ENCODE measurements around the gene RUFY1.
A peak's percentile ranks its signal among the peaks of the same experiment; 100 is the strongest.
"Not testable (repeated sequence)": the region's sequence is repeated elsewhere in the genome, so short reads cannot be mapped to it uniquely, and the experiment has no call there.

Gene RUFY1, protein sequence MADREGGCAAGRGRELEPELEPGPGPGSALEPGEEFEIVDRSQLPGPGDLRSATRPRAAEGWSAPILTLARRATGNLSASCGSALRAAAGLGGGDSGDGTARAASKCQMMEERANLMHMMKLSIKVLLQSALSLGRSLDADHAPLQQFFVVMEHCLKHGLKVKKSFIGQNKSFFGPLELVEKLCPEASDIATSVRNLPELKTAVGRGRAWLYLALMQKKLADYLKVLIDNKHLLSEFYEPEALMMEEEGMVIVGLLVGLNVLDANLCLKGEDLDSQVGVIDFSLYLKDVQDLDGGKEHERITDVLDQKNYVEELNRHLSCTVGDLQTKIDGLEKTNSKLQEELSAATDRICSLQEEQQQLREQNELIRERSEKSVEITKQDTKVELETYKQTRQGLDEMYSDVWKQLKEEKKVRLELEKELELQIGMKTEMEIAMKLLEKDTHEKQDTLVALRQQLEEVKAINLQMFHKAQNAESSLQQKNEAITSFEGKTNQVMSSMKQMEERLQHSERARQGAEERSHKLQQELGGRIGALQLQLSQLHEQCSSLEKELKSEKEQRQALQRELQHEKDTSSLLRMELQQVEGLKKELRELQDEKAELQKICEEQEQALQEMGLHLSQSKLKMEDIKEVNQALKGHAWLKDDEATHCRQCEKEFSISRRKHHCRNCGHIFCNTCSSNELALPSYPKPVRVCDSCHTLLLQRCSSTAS

DNA sequence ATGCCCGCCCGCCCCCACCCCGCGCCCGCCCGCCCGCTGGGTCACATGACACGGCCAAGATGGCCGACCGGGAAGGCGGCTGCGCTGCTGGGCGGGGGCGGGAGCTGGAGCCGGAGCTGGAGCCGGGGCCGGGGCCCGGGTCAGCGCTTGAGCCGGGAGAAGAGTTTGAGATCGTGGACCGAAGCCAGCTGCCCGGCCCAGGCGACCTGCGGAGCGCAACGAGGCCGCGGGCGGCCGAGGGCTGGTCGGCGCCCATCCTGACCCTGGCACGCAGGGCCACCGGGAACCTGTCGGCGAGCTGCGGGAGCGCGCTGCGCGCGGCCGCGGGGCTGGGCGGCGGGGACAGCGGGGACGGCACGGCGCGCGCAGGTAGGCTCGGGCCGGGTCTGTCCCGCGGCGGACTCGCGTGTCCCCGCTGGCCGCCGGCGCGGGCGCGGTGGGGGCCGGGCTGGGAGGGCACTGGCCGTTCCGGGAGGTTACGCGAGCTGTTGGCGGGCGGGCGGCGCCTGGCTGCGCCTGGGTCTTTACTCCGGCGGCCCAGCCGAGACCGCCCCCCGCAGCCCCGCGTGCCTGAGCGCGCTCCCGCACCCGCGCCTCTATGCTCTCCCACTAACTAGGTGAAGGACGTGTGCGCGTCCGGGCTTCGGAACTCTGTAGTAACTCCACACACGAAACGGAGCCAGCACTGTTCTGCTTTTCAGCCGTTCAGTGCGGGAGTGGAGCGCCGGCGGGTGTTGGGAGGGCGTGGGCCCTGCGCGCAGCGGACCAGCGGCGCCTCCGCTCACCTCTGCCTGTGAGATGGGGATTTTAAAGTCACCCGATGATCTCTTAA lies at the start of gene RUFY1:
Gene RUFY1, plus strand, starts transcription at position 44 of the 832 bp plus-strand sequence. Its CDS starts 16 bp downstream, at position 60.
- CTCF ChIA-PET = interaction anchor here (1.9 kb wide), 1 partner anchor 9 kb away, joined by 8 read pairs; no protein-coding TSS in a partner anchor
- no peak for DNase-seq (ENCODE audit: low read depth, low spot score)
- TF ChIP-seq, protein P1, sequence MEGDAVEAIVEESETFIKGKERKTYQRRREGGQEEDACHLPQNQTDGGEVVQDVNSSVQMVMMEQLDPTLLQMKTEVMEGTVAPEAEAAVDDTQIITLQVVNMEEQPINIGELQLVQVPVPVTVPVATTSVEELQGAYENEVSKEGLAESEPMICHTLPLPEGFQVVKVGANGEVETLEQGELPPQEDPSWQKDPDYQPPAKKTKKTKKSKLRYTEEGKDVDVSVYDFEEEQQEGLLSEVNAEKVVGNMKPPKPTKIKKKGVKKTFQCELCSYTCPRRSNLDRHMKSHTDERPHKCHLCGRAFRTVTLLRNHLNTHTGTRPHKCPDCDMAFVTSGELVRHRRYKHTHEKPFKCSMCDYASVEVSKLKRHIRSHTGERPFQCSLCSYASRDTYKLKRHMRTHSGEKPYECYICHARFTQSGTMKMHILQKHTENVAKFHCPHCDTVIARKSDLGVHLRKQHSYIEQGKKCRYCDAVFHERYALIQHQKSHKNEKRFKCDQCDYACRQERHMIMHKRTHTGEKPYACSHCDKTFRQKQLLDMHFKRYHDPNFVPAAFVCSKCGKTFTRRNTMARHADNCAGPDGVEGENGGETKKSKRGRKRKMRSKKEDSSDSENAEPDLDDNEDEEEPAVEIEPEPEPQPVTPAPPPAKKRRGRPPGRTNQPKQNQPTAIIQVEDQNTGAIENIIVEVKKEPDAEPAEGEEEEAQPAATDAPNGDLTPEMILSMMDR (IDR thresholded peaks at IDR 0.05; ENCODE audit: insufficient read depth, low read length, missing control alignments) = no peak
- peak within 1 kb of the TSS; percentile 78 for H3K4me3 ChIP-seq (ENCODE audit: low read depth, low read length)
- POLR2A ChIA-PET = interaction anchor here (0.5 to 1.4 kb wide), 5 partner anchors 8 to 691 kb away, joined by 3 to 14 read pairs (median 3); partner anchors contain the start of genes HNRNPH1 and ZNF354B

DNA sequence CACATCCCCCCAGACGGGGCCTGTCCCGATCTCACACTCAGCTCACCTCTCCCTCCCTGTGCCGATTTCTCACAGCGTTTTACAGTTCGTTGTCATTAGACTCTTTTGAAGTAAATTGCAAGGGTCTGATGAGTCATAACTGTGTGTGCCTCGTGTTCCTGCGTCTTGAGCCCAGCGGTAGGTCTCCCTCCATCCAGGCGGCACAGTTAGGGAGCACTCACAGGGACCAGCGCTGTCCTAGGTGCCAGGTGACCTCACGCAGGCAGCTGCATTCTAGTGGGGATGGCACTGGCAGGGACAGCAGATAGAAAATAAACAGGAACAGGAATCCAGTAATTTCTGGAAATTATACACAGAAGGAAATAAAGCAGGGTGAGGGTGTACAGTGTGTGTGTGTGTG lies 48.4 kb upstream of the RUFY1 start:
- POLR2A ChIA-PET; DNase-seq (ENCODE audit: low read depth, low spot score); CTCF ChIA-PET; H3K4me3 ChIP-seq (ENCODE audit: low read depth, low read length): not testable (repeated sequence)

DNA sequence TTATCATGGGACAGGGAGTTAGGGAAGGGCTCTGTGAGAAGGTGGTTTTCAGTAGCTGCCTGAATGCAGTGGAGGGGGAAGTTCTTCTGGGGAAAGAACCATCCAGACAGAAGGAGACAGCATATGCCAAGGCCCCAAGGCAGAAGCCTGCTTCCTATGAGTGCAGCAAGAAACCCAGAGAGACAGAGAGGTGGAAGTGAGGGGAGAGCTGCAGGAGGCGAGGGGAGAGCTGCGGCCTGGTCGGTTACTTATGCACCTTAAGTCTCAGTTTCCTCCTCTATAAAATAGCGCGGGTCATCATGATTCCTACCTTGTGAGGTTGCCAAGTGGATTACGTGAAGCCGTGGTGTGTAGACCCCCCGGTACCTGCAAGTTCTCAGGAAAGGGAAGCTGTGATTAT lies 47.9 kb upstream of the RUFY1 start:
- CTCF ChIA-PET; H3K4me3 ChIP-seq (ENCODE audit: low read depth, low read length); POLR2A ChIA-PET; DNase-seq (ENCODE audit: low read depth, low spot score): not testable (repeated sequence)

DNA sequence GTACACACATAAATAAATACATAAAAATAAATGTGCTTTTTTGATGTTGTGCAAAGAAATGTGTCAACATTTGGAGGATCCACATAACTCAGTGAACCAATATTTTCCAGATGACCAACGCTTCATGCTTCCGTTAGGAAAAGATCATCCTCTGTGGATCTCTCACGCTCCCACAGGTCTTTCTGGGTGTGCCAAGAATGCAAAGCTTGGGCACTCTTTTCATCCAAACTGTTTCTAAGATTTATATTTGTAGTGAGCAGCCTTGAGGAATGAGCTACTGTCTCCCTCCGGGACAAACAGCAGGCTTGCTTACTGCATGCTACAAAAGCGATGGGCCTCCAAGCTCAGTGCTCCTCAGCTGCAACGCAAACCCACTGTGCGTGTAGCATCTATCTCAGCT lies 46.2 kb upstream of the RUFY1 start:
- TF ChIP-seq, protein P1 (IDR thresholded peaks at IDR 0.05; ENCODE audit: insufficient read depth, low read length, missing control alignments) = no peak
- CTCF ChIA-PET = interaction anchor here (0.9 to 1.2 kb wide), 3 partner anchors 10 to 338 kb away, joined by 3 read pairs; no protein-coding TSS in a partner anchor
- no peak for DNase-seq (ENCODE audit: low read depth, low spot score)
- POLR2A ChIA-PET = no interaction called here
- H3K4me3 ChIP-seq (ENCODE audit: low read depth, low read length) = no peak overlapping the region

DNA sequence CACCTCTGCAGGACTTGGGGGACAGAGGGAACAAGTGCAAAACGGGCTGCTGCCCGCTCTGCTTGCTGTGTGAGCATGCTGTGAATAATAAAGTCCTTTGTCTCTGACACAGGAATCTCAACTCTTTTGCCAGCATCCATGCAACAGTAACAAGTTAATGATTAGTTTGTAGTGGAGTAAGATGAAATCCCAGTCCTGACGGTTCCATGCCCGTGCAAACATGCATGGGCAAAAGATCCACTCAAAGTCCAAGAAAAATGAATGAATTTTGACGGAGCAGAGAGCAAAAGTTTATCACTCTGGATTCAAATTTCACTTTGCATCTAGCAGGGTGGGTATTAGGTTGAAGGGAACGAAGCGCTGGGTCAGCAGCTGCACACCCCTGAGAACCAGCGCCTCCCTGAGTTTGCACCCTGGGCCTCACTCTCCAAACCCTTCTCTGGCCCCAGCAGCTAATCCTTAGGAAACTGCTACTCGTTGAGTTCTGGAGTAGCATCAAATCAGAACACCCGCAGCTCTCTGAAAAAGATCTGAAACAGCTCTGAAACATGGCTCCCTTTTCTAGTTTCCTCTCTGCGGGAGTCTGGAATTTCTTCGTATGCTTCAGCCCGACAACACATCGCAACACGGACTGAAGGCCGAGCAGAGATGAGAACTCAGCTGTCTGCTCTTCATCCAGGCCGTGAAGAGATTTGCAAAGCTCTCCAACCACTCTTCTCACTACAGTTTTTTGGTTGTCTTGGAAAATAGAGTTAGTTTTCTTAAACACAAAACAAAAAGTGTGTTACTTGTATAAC lies 45.6 kb upstream of the RUFY1 start:
- TF ChIP-seq, protein P1 (IDR thresholded peaks at IDR 0.05; ENCODE audit: insufficient read depth, low read length, missing control alignments) = no peak
- POLR2A ChIA-PET = no interaction called here
- no peak for DNase-seq (ENCODE audit: low read depth, low spot score)
- H3K4me3 ChIP-seq (ENCODE audit: low read depth, low read length) = no peak overlapping the region
- CTCF ChIA-PET = interaction anchor here (0.8 to 1.2 kb wide), 4 partner anchors 8 to 338 kb away, joined by 3 read pairs; no protein-coding TSS in a partner anchor

DNA sequence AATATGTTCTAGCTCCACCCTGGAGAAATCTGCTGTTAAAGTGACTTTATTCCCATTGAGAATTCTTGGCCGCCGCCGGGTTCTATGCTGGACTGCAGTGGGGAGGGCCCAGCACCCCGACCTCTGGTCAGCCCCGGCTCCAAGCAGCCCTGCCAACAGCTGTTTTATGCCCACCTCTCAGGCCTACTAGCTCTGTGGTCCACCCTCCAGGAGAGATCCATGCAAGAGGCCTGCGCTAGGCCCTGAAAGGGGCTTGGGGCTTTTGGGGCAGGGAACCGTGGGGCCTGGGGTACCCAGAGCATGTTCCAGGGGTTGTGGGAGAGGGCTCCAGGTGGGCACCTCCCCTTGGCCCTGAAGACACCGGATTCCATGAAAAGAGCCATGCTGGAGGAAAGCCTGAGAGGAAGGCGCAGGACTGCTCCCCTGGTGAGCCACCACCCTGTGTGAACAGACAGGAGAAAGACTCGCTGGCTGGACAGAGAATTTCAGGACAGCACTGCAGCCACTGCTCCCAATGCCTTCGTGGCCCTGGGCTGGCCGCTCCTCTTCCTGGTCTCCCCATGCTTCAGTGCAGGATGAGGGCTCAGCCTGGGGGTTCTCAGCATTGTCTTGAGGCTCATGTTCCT lies 44.6 kb upstream of the RUFY1 start:
- no peak overlapping the region for H3K4me3 ChIP-seq (ENCODE audit: low read depth, low read length)
- CTCF ChIA-PET = interaction anchor here (0.8 to 1.2 kb wide), 2 partner anchors 9 to 339 kb away, joined by 3 read pairs; no protein-coding TSS in a partner anchor

More for the DNA sequence above, 44.6 kb upstream of the RUFY1 start:
- TF ChIP-seq, protein P1 (IDR thresholded peaks at IDR 0.05; ENCODE audit: insufficient read depth, low read length, missing control alignments) = no peak
- no peak for DNase-seq (ENCODE audit: low read depth, low spot score)
- POLR2A ChIA-PET = no interaction called here

Data from AG04449 (cell line).